ENCODE data around the gene TMEM190.
"Not testable (repeated sequence)": the region's sequence is repeated elsewhere in the genome, so short reads cannot be mapped to it uniquely, and the experiment has no call there.

Gene TMEM190

GRCh38 chr19:55389386-55390317, 13.0 kb downstream of the TMEM190 start:
- DNase-seq (ENCODE audit: low read depth in 1 of 2, low spot score in 1 of 2) = no peak

- no peak for DNase-seq (ENCODE audit: low read depth in 1 of 2, low spot score in 1 of 2)
Observed at GRCh38 chr19:55390461-55390880, 13.8 kb downstream of the TMEM190 start.

DNA sequence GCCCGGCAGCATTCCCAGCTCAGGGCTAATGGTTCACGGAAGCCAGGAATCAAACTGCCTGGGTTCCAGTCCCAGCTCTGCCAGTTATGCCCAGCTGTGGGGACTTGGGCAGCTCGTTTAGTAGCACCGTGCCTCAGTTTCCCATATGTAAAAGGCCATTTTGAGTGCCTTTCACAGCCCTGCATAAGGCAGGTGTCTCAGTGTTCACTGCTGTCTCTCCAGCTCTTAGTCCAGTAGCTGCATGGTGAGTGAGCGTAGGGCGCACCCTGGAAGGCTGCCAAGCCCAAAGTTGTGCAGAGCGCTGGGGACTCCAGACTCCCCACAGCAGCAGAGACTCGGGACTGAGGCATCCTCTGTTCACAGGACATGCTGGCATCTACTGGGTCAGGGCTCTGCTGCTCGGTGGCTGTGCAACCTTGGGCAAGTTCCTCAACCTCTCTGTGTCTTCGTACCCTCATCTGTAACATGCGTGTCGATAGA, 14.6 kb downstream of the TMEM190 start:
- DNase-seq (ENCODE audit: low read depth in 1 of 2, low spot score in 1 of 2) = no peak

- no peak for DNase-seq (ENCODE audit: low read depth in 1 of 2, low spot score in 1 of 2)
Observed at GRCh38 chr19:55391702-55392615, 15.3 kb downstream of the TMEM190 start.

DNA sequence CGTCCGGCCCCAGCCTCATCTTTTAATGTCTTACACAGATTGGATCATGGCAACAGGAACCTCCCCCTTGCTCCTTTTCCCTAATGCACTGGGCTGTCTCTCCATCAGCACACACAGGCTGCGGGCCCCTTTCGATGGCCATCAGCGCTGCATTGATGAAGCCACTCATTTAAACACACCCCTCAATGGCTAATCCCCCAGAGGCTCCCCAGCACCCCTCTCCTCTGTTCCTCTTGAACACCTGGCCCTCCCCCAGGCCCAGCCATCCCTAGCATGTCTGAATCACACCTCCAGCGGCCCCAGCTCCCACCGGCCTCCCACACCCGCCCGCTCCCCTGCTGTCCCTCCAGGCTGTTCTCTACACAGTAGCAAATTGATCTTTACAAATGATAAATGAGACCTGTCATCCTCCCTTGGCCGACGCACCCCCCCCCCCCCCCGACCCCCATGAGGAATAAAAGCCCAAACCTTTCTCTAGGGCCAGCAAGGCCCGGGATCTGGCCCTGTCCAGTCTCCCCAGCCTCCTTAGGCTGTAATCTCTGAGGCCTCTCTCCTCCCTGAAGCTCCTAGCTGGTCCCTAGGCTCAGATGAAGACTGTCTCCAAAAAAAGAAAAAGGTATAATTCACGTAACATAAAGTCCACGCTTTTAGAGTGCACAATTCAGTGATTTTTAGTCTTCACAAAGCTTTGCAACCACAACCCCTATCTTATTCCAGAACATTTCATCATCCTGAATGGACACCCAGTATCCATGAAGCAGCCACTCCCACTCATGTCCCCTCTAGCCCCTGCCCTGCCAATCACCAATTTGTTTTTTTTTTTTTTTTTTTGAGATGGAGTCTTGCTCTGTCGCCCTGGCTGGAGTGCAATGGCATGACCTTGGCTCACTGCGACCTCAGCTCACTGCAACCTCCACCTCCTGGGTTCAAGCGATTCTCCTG, 16.5 kb downstream of the TMEM190 start:
- no peak for DNase-seq (ENCODE audit: low read depth in 1 of 2, low spot score in 1 of 2)

- no peak for DNase-seq (ENCODE audit: low read depth in 1 of 2, low spot score in 1 of 2)
Observed at GRCh38 chr19:55398200-55398925, 21.7 kb downstream of the TMEM190 start.

DNA sequence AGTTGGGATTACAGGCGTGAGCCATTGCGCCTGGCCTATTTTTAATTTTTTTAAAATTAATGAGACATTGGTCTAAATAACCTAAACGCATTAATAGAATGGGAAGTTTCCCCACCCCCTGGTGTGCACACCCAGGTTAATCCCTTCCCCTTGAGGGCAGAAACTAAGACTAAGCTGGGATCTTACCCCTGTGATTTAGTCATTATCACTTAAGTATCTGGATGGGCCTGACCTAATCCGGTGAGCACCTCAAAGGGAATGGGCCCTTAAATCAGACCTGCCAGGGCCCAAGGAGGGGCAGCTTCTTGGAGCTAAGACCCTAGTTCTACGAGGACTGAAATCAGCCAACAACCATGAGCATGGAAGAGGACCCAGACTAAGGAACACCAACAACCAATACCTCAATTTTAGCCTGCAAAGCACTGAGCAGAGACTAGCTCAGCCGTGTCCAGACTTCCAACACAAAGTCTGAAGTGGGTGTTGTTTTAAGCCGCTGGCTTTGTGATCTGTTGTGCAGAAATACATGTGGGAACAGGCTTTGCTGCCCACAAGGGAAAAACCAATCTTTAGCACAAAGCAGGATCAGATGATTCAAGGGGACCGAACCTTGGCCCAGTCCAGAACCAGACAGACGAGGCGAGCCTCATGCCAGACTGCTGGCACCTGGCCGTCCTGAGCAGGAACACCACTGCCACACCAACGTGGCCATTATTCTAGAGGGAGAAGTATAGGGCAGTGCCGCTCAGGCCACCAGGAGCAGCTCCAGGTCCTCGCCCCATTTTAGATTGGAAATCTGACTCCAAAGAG, 23.9 kb downstream of the TMEM190 start:
- no peak for DNase-seq (ENCODE audit: low read depth in 1 of 2, low spot score in 1 of 2)

DNA sequence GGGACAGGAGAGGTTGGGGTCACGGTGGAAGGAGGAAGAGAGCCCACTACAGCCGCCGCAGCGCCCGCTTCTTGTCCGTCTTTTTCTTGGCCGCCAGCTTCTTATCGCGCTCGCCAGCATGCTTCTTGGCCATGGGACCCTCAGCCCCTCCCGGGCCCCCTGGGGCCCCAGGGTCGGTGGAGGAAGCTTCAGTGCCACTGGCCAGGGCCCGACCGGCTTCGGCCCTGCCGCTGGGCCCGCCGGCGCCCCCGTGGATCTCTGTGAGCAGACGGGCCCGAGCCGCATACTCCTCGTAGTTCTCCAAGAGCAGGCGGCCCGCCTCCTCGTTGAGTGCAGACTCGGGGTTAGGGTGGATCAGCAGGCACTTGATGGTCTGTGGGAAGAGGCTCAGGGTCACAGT, 24.8 kb downstream of the TMEM190 start:
- DNase-seq (ENCODE audit: low read depth in 1 of 2, low spot score in 1 of 2) = not testable (repeated sequence)

DNA sequence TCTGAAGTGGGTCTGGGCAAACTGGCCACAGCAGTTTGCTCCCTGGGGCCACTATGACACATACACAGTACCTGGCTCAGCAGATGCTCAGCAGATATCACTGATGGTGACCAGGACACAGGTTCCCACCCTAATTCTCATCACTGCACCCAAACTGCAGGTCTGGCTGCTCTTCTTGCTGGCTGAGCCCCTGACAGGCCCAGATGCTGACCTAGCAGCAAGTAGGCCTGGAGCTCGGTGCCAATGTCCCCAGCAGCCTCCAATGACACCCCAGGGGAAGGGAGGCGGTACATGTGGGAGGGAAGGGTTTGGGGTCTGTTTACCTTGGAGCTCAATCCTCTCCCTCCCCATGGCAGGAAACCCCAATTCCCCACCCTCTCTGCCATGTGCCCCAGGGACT, 25.9 kb downstream of the TMEM190 start:
- DNase-seq (ENCODE audit: low read depth in 1 of 2, low spot score in 1 of 2) = no peak

GRCh38 chr19:55405638-55406037, 29.0 kb downstream of the TMEM190 start:
- DNase-seq (ENCODE audit: low read depth in 1 of 2, low spot score in 1 of 2) = no peak

DNA sequence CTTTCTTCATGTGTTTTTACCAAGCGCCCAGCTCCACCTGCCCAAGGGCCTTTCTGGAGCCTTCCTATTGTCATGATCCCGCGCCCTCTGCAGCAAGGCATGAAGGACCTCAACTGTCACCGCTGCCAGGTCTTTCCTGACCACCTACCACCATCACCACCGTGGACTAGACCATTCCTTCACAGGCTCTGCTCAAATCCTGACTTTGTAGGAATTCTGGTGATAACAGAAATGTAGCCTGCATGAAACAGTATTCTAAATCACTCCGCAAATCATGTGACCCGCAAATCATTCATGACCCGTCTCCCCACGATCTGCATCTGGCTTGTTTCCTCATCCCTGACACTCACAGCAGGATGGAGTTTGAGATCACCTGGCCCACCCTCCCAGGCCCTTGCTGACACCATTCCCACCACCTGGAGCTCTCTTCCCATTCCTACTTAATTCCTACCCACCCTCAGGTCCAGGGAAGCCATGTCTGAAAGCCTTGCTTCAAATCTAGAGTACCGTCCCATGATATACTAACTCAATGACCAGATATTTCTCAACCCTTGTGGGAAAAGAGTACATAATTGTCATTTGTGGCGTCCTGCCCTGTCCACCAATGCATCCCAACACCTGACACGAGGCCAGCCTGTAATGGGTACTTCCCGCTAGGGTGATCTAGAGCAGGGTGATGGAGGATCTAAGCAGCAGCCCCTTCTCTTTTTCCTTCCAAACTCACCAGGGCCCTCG, 29.6 kb downstream of the TMEM190 start:
- no peak for DNase-seq (ENCODE audit: low read depth in 1 of 2, low spot score in 1 of 2)

DNA sequence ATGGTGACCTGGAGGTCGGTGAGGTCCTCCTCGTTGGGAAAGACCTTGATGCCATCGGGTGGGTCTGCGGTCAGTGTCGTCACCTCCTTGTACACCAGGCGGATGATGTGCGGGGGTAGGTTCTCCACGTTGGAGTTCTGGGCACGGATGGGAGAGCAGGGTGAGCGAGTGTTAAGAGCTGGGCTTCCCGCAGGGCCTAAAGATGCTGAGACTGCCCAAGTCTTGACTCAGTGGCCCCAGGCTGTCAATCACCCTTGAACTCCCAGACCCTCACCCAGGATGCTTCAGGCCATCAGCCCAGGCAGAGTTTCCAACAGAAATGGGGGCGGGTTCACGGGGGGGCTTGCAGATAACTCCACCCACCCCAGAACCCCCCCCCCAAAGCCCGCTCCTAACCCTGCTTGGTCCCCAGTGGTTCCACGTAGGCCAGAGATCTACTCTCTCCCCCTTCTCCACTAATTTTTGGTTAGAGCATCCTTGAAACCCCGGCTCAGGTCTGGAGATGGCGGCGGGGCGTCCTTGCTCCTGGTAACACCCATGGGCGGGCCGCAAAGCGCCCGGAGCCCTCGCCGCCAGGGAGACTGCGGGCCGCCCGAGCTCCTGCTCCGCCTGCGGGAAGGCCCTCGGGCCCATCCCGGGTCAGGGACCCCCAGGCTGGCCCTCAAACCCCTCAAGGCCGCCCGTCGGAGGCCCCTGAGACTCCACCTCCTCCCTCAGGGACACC, 30.4 kb downstream of the TMEM190 start:
- DNase-seq (ENCODE audit: low read depth in 1 of 2, low spot score in 1 of 2) = no peak

- not testable (repeated sequence) for DNase-seq (ENCODE audit: low read depth in 1 of 2, low spot score in 1 of 2)
Observed at GRCh38 chr19:55407550-55407799, 30.8 kb downstream of the TMEM190 start, which contains the start of gene UBE2S. Gene UBE2S, minus strand, starts transcription at chr19:55407788. Its CDS starts 199 bp downstream, at chr19:55407589.

GRCh38 chr19:55407800-55408532, 31.3 kb downstream of the TMEM190 start:
- DNase-seq (ENCODE audit: low read depth in 1 of 2, low spot score in 1 of 2) = peak; percentile 93 to 96

- DNase-seq (ENCODE audit: low read depth in 1 of 2, low spot score in 1 of 2) = no peak
Observed at GRCh38 chr19:55408533-55408872, 31.9 kb downstream of the TMEM190 start.

GRCh38 chr19:55409179-55409578, 32.6 kb downstream of the TMEM190 start:
- not testable (repeated sequence) for DNase-seq (ENCODE audit: low read depth in 1 of 2, low spot score in 1 of 2)

GRCh38 chr19:55410168-55410567, 33.5 kb downstream of the TMEM190 start:
- DNase-seq (ENCODE audit: low read depth in 1 of 2, low spot score in 1 of 2) = no peak
